Myocyte (in vitro differentiated cells): ENCODE data around the gene PITX2. TPM values are rescaled to one million over a fixed set of nuclear protein-coding genes. Genes with fewer than 3 reads are reported as not detected.

Source experiments
- DNase-seq: peaks from one replicate; pipeline ENCODE4 v3.0.0-alpha.2; 2012; ENCODE audit warnings: low read depth
- total RNA-seq: library from RNA; depleted of rRNA; stranded (reverse); fragments of >200 nt; gene quantifications from 2 replicates; pipeline ENCODE4 v1.2.3, GENCODE V29; 2014

PITX2 gene
- total RNA-seq, 1 donor from 2014 or later = 140 TPM

DNA sequence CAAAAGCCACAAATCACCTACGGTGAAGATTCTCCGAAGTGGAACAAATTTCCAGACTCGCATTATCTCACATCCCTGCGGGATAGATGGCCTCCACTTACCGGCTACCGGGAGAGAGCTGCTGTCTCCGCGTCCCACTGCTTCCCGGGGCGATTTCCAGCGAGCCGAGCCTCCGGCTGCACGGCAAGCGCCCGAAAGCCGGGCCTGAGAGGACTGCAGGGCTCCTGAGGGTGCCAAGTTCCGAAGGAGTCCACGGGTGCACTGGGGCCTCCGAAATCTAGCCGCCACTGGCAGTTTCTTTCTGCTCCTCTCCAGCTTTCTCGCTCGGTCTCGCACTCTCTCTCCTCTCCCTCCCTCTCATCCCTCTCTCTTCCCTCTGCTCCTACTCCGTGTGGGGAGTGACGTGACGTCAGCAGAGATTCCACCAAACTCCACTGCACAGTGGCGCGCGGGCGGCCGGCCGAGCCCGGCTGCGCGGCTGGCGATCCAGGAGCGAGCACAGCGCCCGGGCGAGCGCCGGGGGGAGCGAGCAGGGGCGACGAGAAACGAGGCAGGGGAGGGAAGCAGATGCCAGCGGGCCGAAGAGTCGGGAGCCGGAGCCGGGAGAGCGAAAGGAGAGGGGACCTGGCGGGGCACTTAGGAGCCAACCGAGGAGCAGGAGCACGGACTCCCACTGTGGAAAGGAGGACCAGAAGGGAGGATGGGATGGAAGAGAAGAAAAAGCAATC lies 14.0 kb upstream of the PITX2 start:
- DNase-seq = peak; percentile 96

DNA sequence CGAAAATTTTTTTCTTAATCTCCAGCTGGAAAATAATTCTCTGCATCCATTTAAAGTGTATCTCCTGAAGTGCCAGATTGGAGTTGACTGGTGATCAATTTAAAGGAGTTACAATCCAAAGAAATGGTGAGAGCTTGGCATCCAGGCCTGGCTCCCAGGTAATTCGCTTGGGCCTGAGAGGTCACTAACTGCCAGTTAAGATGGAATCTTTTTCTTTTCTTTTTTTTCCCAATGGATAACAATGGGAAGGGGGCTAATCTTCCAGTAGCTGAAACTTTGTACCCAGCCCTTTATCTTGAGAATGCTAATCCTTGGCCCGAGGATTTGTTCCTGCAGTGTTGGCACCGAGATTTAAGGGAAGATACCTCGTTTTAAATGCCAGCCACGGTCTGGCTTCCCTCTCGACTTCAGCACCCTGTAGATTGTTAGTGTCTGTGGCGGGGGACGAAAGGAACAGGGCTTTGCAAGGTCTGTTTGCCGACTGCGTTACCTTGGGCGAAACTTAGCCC lies 13.3 kb upstream of the PITX2 start:
- peak; percentile 71 for DNase-seq

DNA sequence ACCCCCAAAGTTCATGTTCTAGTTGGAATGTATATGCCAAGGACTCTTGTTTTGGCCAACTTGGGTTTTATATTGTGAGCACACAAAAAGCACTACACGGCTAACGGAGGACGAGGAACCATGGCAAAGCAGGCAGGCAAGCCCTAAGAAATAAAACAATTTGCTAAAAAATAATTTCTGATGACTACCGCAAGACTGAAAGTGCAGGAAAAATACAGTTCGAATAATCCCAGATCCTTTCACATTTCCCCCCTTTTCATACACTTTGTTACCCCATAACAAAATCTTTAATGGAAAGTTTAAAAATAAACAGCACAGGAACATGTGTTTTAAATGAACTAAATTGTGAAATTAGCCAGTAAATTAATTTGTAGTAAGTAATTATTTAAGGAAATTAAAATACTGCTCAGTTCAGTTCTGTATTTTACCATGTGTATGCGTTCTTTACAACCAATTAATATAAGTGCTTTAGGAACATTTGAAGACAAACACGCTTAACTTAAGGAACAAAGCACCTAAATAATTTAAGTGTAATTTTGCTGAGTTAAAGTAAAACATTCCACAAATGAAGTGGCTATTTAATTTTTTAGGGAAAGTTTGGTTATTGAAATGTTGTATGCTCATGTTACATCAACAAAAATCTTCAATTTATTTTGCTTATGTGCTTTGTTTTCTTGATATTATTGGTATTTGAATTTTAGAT lies 12.4 kb upstream of the PITX2 start:
- DNase-seq = peak; percentile 46

DNA sequence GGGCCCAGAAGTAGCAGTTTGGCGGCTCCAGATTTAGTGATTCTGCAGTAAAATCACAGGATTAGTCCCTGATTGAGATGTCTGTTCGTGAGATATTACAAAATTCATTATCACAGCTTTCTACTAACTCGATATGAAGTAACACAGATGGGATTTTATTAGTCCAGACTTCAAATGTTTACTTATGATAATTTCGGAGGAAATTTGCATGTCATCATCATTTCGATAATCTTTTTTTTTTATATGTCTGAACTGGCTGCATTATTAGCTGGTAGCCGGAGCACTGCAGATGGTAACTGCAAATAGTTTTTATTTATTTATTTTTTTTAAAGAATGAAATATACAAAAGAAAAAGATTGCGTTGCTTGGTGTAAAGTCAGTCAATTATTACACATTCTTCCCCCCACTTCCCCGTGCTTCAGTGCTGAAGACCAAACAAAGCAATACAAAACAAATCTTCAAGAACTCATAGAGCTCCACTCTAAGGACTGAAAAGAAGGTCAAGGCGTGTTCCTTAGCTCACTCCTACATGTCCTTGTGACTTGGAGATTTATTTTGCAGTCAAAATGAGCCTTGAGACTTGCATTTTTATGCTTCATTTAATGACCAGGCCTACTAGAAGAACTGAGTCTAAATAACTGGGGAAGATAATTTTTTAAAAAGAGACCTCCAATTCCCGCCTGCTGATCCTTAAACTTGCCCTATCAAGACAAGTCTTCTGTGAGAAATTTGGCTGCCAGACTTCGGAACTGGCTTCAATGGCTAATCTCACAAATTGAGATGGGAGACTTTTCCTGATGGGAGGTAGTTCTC lies 11.7 kb upstream of the PITX2 start:
- DNase-seq = peak; percentile 73

DNA sequence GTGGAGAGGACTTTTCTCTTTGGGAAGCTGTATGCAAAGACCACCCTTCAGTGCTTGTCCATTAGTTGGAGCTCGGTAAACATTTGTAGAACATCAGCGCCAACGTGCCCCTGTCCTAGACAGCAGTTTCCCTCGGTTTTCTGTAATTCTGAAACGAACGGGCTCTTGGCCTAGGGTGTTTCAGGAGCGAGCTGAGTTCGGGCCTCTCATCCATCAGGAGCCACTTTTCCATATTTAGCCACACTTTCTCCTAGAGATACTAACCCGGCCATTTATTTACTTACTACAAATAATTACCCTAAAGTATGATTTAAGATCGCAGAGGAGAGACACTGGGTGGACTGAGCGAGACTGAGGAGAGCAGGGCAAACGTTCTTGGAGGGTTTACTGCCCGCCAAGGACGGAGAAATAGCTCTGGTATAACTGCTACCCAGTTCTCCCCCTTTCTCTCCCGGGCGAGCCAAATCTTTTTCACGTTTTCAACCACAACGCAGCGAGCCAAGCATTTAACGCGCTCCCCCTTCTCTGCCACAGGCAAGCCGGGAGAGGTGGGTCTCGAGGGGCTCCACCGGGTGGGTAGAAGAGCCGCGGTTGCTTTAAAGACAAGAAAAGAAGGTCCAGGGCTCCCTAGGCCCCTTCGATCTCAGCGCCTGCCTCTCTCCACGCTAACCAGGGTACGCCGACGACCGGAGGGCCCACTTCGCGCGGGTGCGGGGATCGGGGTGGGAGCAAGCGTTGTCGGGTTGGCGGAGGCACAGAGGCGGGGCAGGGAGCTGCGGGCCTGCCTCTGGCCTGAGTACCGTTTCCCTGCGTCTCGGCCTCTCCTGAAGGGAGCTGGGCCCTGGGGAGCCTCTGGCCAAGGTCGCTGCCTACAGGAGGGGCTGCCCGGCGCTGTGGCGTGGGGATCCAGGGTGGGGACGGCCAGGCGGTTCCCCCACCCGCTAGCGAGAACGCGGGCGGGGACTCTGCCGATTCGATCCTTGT lies 10.8 kb upstream of the PITX2 start:
- peak; percentile 68 for DNase-seq

DNA sequence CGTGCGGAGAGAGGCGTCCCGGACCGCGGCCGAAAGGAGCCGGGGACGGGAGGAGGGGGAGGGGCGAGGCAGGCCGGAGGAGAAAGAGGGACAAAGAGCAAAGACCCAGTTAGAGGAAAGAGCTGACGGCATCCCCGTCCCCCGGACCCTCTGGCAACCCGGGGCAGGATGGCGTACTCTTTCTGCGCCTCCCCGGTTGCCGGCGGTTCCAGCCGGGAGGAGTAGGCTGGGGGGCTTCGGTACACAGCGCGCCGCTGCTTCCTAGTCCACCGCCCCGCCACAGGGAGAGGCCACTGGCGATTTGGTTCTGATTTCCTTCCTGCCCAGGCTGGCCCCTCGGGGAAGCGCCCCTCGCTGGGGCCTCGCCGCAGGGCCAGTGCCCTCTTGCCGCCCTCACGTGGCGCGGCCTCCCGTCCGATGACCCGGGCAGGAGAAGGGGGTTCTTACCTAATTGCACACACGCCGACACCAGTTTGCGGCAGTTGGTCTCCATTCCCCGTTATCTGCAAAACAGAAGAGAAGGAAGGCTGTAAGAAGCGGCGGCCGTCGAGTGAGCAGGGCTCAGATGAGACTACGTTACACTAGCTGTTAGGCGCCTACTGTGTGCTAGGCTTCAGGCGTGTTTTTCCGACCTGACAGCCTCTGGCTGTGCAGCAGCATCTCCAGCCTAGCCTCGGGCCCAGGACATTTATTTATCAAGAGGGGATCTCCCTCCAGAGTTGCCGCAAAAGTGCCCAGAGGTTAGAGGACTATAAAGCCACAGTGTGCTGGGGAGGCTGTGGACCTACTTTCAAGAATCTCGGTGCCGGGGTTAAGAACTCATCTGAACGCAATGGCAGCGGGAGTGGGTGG lies 9.9 kb upstream of the PITX2 start:
- DNase-seq = peak; percentile 57

DNA sequence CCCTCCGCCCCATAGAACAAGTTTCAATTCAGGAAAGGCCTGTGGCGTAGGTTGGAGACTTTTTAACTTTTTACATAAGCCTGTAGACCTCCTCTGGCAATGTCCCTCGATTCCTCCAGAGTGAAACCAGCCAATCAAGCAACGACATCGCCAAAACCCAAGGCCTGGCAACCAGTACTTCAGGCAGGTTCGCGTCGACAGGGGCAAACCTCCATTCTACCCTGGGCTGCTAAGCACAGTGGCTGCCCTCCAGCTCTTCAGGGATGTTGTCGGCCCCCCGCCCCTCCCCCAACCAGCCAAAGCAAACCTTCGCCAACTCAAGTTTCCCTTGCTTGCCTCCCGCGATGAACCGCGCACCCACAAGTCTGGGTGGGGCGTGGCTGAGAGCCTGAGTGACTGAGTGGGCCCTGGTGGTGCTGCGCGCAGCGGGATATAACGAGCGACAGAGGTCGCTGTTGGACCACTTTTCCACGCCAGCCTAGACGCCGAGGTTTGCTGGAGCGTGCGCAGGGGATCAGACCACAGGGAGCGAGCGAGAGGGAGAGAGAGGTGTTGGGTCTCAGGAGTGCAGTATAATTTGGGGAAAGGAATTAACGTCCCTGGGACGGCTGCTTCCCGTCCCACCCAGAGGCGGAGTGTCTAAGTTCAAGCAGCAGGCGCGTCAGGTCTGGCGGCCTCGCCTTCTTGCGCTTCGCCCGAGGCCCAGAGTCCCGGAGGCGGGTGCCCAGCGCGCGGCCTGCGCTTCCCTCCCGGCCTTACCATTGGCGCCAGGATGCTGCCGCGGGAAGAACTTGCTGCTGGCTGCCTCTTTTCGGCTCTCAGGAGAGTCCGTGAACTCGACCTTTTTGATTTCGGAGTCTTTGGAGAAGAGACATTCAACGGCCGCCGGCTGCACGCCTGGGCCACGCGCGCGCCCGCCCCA lies 9.0 kb upstream of the PITX2 start:
- DNase-seq = peak; percentile 98

DNA sequence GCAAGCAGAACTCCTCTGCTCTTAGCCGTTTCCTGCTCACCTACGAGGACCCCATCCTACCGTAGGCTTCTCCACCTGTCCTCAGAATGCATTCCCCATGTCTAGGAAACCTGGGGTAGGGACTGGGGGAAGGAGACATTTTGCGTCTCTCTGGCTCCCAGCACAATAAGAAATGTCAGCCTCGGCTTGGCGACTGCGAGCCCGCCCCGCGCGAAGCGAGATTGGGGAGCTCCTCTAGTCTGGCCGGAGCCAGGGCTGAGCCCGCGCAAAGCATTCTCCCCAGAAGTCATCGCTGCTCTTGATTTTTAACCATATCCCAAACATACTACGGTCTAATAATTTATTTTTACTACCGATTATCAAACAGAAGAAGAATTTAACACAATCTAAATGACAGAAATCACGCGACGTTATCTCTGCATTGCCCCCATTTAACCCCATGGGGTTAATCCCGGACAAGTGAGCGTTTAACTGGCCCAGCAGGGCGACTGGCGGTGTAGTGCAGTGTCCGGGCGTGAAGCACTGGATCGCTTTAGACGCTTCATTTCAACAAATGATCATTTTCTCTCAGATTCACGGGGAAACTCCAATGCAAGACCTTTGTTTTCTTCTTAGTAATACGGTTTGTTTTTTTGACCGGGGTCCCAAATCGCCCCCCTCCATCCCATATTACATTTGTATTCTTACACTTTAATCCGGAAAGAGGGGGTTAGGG lies 8.0 kb upstream of the PITX2 start:
- DNase-seq = no peak

DNA sequence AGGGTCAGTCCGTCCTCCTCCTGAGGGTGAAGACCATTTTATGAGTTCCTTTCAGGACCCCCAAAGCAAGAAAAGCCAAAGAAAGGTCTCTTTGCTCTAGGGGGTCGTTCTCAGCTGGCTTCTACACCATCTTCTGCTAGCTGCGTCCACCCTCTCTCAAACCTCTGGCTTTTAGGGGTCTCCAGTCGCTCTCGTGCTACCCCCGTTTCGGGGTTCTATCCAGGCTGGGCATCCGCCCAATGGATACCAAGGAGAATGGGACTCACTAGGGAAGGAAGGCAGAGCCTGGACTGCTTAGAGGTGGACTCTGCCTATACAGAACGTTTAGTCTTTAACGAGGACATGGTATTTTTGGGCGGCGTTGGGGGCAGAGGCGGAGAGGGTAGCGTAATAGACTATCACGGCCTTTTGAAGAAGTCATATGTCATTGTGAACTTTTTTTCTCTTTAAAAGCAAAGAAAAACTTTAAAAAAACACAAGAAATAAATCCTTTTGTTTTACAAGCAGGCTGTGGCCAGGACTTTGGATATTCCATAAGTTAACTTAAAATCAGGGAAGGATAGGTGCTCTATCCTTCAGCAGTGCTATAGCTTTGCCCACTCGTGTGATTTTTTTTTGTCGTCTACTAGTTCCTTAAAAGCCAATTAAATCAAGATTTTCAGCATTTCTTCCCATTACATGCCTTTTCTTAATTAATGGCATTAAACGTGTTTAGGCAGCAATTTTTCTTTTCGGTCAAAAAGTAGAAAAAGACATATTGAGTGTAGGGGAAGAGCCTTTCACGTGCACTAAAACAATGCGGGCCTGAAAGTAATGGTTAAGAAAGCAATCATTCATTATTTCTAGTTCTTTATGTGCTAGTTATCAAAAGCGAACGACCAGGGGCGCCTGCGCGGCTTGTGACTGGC lies 7.2 kb upstream of the PITX2 start:
- DNase-seq = no peak

DNA sequence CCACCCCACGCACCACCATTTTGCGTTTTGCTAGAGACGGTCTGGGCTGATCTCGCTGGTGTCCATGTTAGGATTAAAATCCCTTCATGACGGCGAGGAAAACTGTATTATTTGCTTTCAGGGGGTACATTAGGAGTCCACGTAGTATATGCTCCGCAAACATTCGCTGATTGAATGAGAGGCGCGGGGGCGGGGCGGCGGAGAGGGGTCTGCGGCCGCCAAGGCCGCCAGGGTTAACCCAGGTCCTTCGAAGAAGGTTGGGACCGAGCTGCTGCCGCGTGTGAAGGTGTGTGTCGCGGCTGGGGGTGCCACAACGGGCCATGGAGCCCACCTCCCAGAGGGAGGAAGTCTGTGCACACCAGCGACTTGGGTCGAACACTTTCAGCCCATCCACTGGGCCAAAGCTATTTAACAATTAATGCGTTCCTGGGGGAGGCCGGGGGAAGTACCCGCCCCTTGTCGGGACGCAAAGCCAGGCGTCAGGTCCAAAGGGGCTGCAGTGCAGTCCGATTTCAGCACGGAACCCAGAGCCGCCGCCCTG lies 6.4 kb upstream of the PITX2 start:
- no peak for DNase-seq

DNA sequence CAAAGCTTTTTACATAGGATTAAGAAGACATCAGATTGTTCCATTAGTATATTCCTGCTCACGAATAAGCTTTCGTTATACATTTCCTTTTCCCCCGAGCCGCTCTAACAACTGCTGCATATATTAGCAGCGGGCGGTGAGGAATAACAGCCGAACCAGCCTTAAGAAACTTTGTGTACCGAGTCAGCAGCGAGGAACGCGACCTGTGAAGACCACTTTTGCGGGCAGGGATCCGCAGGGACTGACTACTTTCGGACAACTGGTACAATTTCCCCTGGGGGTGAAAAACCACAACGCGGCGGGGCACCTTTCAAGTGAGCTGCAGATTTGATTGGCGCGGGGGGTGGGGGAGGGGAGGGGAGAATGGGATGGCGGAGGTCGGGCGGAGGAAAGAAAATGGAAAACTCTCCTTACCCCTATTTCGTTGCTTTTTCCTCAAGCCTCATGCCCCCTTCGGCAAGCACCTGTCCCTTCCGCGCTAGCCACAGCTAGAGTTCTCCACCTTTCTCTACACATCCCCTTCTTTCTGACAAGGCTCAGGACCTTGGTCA lies 5.9 kb upstream of the PITX2 start:
- DNase-seq = no peak

DNA sequence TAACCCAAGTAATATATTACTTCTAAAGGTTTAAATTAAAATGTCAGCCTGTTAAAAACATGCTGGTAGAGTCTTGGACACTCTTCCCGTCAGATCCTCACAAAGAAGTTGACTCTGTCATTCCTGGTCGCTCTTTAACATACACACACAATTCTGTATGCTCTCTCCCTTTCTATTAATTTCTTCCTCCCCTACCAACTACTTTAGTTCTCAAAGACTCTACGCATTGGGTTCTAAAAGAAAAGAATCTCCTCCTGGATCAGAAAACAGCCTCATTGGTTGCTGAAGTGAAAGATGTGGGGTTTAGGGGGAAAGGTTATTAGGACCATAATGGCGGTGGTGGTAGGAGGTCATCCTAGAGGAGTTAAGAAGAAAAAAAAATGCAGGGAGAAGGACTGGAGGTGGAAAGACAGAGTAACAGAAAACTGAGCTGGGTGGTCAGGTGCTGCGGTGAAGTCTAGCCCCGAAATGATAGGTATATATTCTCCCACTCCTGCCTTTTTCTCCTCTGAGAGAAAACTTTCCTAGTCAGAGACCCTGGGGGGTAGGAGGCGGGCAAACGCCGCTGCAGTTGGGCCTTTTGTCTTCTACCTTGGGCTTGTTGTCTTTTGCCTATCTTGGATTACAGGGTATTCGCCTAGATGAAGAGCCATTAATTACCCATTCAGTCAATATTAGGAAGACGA lies 5.2 kb upstream of the PITX2 start:
- no peak for DNase-seq

DNA sequence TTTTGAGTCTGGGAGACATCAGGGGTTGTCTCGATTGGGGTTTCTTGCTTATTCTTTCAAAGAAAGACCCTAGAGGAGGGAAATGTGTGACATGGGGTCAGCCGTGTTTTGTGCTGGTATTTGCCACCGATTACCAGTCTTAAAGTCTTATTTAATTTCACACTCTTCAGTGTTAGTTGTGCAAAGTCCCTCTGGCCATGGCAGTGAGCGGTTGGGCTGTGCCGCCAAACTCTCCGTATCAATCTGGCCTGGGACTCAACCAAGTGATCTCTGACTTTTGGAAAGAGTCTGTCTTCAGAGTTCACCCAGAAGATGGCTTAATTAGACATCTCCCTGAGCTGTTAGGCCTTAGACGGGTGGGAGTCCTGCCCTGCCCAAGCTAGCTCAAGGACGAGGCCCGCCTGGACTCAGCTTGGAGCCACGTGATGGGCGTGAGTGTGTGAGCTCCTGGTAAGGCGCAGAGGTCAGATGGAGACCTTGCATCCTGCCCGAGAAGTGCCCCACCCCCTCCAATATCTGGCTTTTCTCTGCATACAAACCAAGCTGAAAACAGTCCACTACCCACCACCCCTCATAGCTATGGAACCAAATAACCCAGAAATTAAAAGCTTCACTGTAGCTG lies 3.8 kb upstream of the PITX2 start:
- DNase-seq = no peak

DNA sequence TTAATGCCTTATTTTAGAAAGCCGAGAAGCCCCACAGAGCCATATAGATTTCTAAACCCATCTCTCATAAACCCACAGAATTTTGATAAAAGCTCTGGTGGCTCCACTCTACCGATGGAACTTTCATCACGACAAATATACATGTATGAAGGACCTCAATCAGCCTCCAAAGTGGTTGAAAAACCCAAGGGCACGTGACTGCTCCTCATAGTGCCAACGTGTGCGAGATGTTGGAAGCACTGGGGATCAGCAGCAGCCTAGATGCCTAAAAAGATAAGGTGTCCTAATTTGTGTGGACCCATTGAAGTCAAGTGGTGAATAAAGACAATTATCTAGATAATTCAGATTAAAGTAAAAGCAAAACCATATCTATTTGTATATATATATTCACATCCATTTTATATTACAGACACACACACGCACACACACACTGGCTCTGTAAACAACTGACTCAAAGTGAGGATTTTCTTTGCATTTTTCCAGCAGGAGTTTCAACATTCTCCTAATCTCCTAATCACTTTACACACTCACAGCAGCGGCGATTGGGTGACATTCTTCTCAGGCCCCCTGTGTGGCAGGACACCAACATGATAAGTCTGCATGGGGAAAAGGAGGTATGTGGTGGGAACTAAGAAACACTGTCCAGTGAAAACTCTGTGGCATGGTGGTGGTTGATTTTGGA lies 2.8 kb upstream of the PITX2 start:
- no peak for DNase-seq
